GM19351 (cell line): ENCODE results near the gene CGB3.
"Not testable (repeated sequence)": the region's sequence is repeated elsewhere in the genome, so short reads cannot be mapped to it uniquely, and the experiment has no call there.

Experiments
- ATAC-seq: cut with Tn5 transposase; IDR thresholded peaks from one replicate; pipeline ENCODE4 v1.9.1; 2021; ENCODE audit warnings: mild to moderate bottlenecking, moderate library complexity; ENCODE audit not compliant: unreplicated experiment

Gene CGB3

GRCh38 chr19:49043548-49043947 lies 19.4 kb upstream of the CGB3 start, which contains the start of gene CGB5:
Gene CGB5 (plus strand): TSS chr19:49043848. CDS start chr19:49044210, 362 bp downstream.
- ATAC-seq: not testable (repeated sequence)

GRCh38 chr19:49042666-49043065 lies 18.5 kb upstream of the CGB3 start:
- ATAC-seq: not testable (repeated sequence)

- ATAC-seq: no peak
Measured at GRCh38 chr19:49042177-49042576, 18.0 kb upstream of the CGB3 start.

GRCh38 chr19:49039736-49040135 lies 15.6 kb upstream of the CGB3 start:
- not testable (repeated sequence) for ATAC-seq

GRCh38 chr19:49038557-49039276 lies 14.6 kb upstream of the CGB3 start:
- ATAC-seq: not testable (repeated sequence)

- ATAC-seq: not testable (repeated sequence)
Measured at GRCh38 chr19:49038111-49038510, 14.0 kb upstream of the CGB3 start.

- ATAC-seq: not testable (repeated sequence)
Measured at GRCh38 chr19:49036815-49037214, 12.7 kb upstream of the CGB3 start, which contains the start of gene CGB1. Gene CGB1 (minus strand): TSS chr19:49036895. CDS start chr19:49036711, 184 bp downstream.

GRCh38 chr19:49031642-49032301 lies 7.6 kb upstream of the CGB3 start, which contains the start of gene CGB2:
Gene CGB2 (plus strand): TSS chr19:49031890. CDS start chr19:49032096, 206 bp downstream.
- ATAC-seq: not testable (repeated sequence)

- not testable (repeated sequence) for ATAC-seq
Measured at GRCh38 chr19:49030323-49030722, 6.2 kb upstream of the CGB3 start.

GRCh38 chr19:49029749-49030148 lies 5.6 kb upstream of the CGB3 start:
- not testable (repeated sequence) for ATAC-seq

GRCh38 chr19:49028686-49029085 lies 4.6 kb upstream of the CGB3 start:
- ATAC-seq: not testable (repeated sequence)

- ATAC-seq: not testable (repeated sequence)
Measured at GRCh38 chr19:49025599-49025998, 1.5 kb upstream of the CGB3 start.

GRCh38 chr19:49025088-49025487 lies 955 bp upstream of the CGB3 start:
- not testable (repeated sequence) for ATAC-seq

GRCh38 chr19:49022116-49022515 lies 2.0 kb downstream of the CGB3 start:
- no peak for ATAC-seq

GRCh38 chr19:49020931-49021895 lies 2.9 kb downstream of the CGB3 start:
- ATAC-seq: no peak

GRCh38 chr19:49020342-49020741 lies 3.8 kb downstream of the CGB3 start:
- no peak for ATAC-seq

GRCh38 chr19:49019242-49019932 lies 4.7 kb downstream of the CGB3 start:
- no peak for ATAC-seq

GRCh38 chr19:49018388-49019241 lies 5.5 kb downstream of the CGB3 start:
- ATAC-seq: not testable (repeated sequence)

- ATAC-seq: no peak
Measured at GRCh38 chr19:49017666-49018351, 6.3 kb downstream of the CGB3 start.
